MV-4-11 (cell line): ENCODE measurements around the gene NME1.
A peak's percentile ranks its signal among the peaks of the same experiment; 100 is the strongest.
"Not testable (repeated sequence)": the region's sequence is repeated elsewhere in the genome, so short reads cannot be mapped to it uniquely, and the experiment has no call there.

Source experiments
- DNase-seq: peaks from one replicate; lab custom pipeline; 2025; lab: John Stamatoyannopoulos, UW

Gene NME1

GRCh38 chr17:51153210-51154072, at the start of gene NME1:
Gene NME1, plus strand, starts transcription at chr17:51153559. Its CDS starts 2,096 bp downstream, at chr17:51155655.
- peak; percentile 100 for DNase-seq

- no peak for DNase-seq
Measured at GRCh38 chr17:51107778-51108177, 45.6 kb upstream of the NME1 start.

GRCh38 chr17:51112303-51113222, 40.8 kb upstream of the NME1 start:
- DNase-seq: peak; percentile 96

- no peak for DNase-seq
Measured at GRCh38 chr17:51115179-51115578, 38.2 kb upstream of the NME1 start.

- no peak for DNase-seq
Measured at GRCh38 chr17:51118330-51119195, 34.8 kb upstream of the NME1 start.

- peak; percentile 49 for DNase-seq
Measured at GRCh38 chr17:51119415-51120356, 33.7 kb upstream of the NME1 start.

- DNase-seq: no peak
Measured at GRCh38 chr17:51120357-51120738, 33.0 kb upstream of the NME1 start.

GRCh38 chr17:51120739-51121619, 32.4 kb upstream of the NME1 start, which contains the start of gene SPAG9:
Gene SPAG9, minus strand, starts transcription at chr17:51120868. Its CDS starts 212 bp downstream, at chr17:51120656.
- DNase-seq: peak; percentile 92

- DNase-seq: peak; percentile 95
Measured at GRCh38 chr17:51121620-51122472, 31.5 kb upstream of the NME1 start.

GRCh38 chr17:51122473-51123115, 30.8 kb upstream of the NME1 start:
- DNase-seq: not testable (repeated sequence)

GRCh38 chr17:51124640-51125503, 28.5 kb upstream of the NME1 start:
- no peak for DNase-seq

- peak; percentile 55 for DNase-seq
Measured at GRCh38 chr17:51128076-51128475, 25.3 kb upstream of the NME1 start.

GRCh38 chr17:51132964-51133319, 20.4 kb upstream of the NME1 start:
- peak; percentile 53 for DNase-seq

GRCh38 chr17:51133365-51133764, 20.0 kb upstream of the NME1 start:
- DNase-seq: no peak

- DNase-seq: no peak
Measured at GRCh38 chr17:51135956-51136355, 17.4 kb upstream of the NME1 start.

- no peak for DNase-seq
Measured at GRCh38 chr17:51142597-51142996, 10.8 kb upstream of the NME1 start.
